Measurements from ENCODE around the gene CCNK. TPM values are rescaled to one million over a fixed set of nuclear protein-coding genes. Genes with fewer than 3 reads are reported as not detected.

The CCNK gene
- total and polyA plus RNA-seq, 12 donors = 10.9 to 41.0 (median 30.3) TPM

DNA sequence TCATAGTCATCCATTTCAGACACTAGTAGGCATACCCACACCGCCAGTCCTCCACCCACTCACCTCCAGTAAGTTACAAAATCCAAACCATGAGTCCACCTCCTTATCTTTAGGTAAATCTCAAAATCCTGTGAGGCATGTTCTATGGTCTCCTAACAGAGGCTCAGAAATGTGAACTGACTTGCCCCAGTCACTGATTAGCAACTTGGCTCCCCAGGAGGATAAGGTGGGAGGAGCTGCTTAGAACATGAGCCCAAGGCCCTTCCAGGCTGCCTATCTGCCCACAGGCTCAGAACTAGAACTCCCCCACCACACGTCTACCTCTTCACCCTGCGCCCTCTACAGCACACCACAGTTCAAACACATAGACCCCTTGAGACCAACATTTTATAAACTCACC, 20.4 kb upstream of the CCNK start:
- no peak for TF ChIP-seq CTCF (IDR thresholded peaks at IDR 0.05)
- Histone ChIP-seq H3K9me3 (no peaks in the 10 kb centered on the region), H3K36me3 (peaks cover 0 to 99% (median 38%) of the 10 kb centered on the region in 9 donors), H3K4me1 (peaks cover 0 to 9% (median 0%) of the 10 kb centered on the region in 9 donors), H3K4me3 (no peak overlapping the region), H3K27me3 (no peaks in the 10 kb centered on the region), H3K27ac (no peak overlapping the region)
- 93 to 98% methylated on average over 3 of the region's 3 CpGs for WGBS, 2 donors
- DNase-seq (no peak), ATAC-seq (peak in 1 of 8 donors; percentile 30)
- intact Hi-C loops (cut with DNase I) = no loop called here

GRCh38 chr14:99461411-99462085, 19.7 kb upstream of the CCNK start:
- 87 to 98% methylated on average over 5 of the region's 5 CpGs for WGBS, 2 donors
- peaks cover 0 to 92% (median 38%) of the 10 kb centered on the region in 9 donors for H3K36me3 ChIP-seq
- intact Hi-C loops (cut with DNase I) = no loop called here
- H3K4me1 ChIP-seq = peaks cover 0 to 9% (median 0%) of the 10 kb centered on the region in 9 donors
- no peak for TF ChIP-seq CTCF (IDR thresholded peaks at IDR 0.05)
- DNase-seq (no peak), ATAC-seq (no peak)
- no peak overlapping the region for H3K4me3 ChIP-seq
- no peak overlapping the region for H3K27ac ChIP-seq
- H3K27me3 ChIP-seq = no peaks in the 10 kb centered on the region
- H3K9me3 ChIP-seq = no peaks in the 10 kb centered on the region

DNA sequence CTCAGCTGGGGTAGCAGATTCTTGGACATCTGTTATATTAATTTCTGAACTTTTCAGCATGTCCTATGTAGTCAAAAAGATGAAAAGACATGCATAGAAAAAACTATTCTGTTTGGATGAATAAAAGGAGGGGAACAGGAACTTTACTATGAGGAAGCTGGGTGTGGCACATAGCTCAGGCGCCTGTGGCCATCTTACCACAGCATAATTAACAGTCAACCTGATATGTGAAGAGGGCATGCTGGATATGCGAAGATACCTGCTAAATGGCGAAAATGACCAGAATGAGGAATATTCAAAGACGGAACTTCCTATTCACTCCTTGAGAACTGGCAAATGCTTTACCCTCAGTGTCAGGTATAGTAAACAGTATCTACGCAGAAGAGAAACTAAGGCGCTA, 19.0 kb upstream of the CCNK start:
- Histone ChIP-seq H3K27ac (no peak overlapping the region), H3K4me3 (no peak overlapping the region), H3K4me1 (peaks cover under 1 to 16% (median 4%) of the 10 kb centered on the region in 9 donors), H3K36me3 (peaks cover 0 to 85% (median 36%) of the 10 kb centered on the region in 9 donors), H3K9me3 (no peaks in the 10 kb centered on the region), H3K27me3 (no peaks in the 10 kb centered on the region)
- intact Hi-C loops (cut with DNase I) = no loop called here
- DNase-seq (no peak), ATAC-seq (no peak)
- WGBS, 2 donors = 74 to 78% methylated on average over 6 of the region's 6 CpGs
- no peak for TF ChIP-seq CTCF (IDR thresholded peaks at IDR 0.05)

GRCh38 chr14:99463974-99464373, 17.2 kb upstream of the CCNK start:
- 83 to 84% methylated on average over 4 of the region's 4 CpGs for WGBS, 2 donors
- Histone ChIP-seq H3K4me3 (no peak overlapping the region), H3K9me3 (no peaks in the 10 kb centered on the region), H3K4me1 (peaks cover 10 to 32% (median 20%) of the 10 kb centered on the region in 9 donors), H3K27me3 (no peaks in the 10 kb centered on the region), H3K27ac (no peak overlapping the region), H3K36me3 (peaks cover 0 to 67% (median 25%) of the 10 kb centered on the region in 9 donors)
- no peak for DNase-seq
- ATAC-seq = no peak
- intact Hi-C loops (cut with DNase I) = no loop called here
- no peak for TF ChIP-seq CTCF (IDR thresholded peaks at IDR 0.05)
